Measurements from ENCODE around the gene PITHD1. TPM values are rescaled to one million over a fixed set of nuclear protein-coding genes. Genes with fewer than 3 reads are reported as not detected.

The PITHD1 gene
- total RNA-seq, 1 experiment from 2014 or later = 36.5 TPM

Other genes with a start within 250 kb of the PITHD1 start
- gene E2F2, start 247.2 kb upstream of the PITHD1 start, total RNA-seq (2014; rRNA removed; shearing (Covaris generic)) = 3.8 and 4.1 TPM in 2 replicates
- 23.5 and 37.3 TPM in 2 replicates for gene ID3, start 218.9 kb upstream of the PITHD1 start, total RNA-seq (2014; rRNA removed; shearing (Covaris generic))
- gene RPL11, start 86.6 kb upstream of the PITHD1 start, total RNA-seq (2014; rRNA removed; shearing (Covaris generic)) = 1,891 and 1,988 TPM in 2 replicates
- 48.0 and 53.4 TPM in 2 replicates for gene ELOA, start 34.9 kb upstream of the PITHD1 start, total RNA-seq (2014; rRNA removed; shearing (Covaris generic))
- gene LYPLA2, start 12.7 kb downstream of the PITHD1 start, total RNA-seq (2014; rRNA removed; shearing (Covaris generic)) = 78.5 and 84.9 TPM in 2 replicates
- gene GALE, start 22.3 kb downstream of the PITHD1 start, total RNA-seq (2014; rRNA removed; shearing (Covaris generic)) = 82.3 and 82.4 TPM in 2 replicates
- gene HMGCL, start 47.0 kb downstream of the PITHD1 start, total RNA-seq (2014; rRNA removed; shearing (Covaris generic)) = 54.7 and 59.7 TPM in 2 replicates
- 33.5 and 40.2 TPM in 2 replicates for gene FUCA1, start 89.9 kb downstream of the PITHD1 start, total RNA-seq (2014; rRNA removed; shearing (Covaris generic))
- gene CNR2, start 134.9 kb downstream of the PITHD1 start, total RNA-seq (2014; rRNA removed; shearing (Covaris generic)) = not detected in 2 replicates
- 60.9 and 67.7 TPM in 2 replicates for gene PNRC2, start 181.4 kb downstream of the PITHD1 start, total RNA-seq (2014; rRNA removed; shearing (Covaris generic))
- gene SRSF10, start 201.9 kb downstream of the PITHD1 start, total RNA-seq (2014; rRNA removed; shearing (Covaris generic)) = 80.4 and 87.1 TPM in 2 replicates

All from SK-MEL-5 (cell line).